GM18511 (cell line): ENCODE measurements around the gene TMEM59.
"Not testable (repeated sequence)": the region's sequence is repeated elsewhere in the genome, so short reads cannot be mapped to it uniquely, and the experiment has no call there.

Experiments used
- ATAC-seq: cut with Tn5 transposase; IDR thresholded peaks from one replicate; pipeline ENCODE4 v1.9.1; 2021; ENCODE audit warnings: mild to moderate bottlenecking, moderate library complexity; ENCODE audit not compliant: unreplicated experiment

Gene TMEM59

DNA sequence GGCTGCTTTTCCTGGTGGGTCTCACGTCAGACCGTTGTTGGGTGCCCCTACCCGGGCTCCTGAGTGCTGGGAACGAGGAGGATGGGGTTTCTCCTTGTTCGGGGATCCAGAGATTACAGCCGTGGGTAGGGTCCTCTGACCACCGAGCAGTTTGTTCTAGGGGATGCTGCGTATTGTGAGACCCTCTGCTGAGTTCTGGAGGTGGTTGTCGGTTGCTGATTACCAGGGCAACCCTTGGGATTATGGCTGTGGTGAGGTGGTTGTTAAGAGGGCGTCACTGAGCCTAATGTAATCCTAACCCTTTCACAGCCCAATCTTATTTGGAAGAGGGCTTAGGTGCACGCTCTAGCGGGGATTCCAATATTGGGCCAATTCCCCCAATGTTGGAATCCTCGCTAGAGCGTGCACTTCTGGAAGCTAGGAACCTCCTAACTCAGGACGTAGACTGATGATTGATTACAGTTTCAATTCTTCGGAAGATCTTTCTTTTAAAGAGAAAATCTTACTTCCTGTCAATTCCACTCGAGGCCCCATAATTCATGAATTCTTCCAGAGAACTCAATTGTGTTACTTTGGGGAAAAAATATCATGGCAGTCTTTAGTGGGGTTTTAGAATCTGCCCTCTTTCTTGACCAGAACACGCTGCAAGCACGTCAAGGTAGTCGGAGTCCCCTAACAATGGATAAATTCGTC, 887 bp upstream of the TMEM59 start:
- ATAC-seq = peak; percentile 0

GRCh38 chr1:54052431-54052933, 522 bp downstream of the TMEM59 start:
- peak; percentile 30 for ATAC-seq

- ATAC-seq = no peak
Measured at GRCh38 chr1:54051933-54052430, 1.0 kb downstream of the TMEM59 start.

- ATAC-seq = not testable (repeated sequence)
Measured at GRCh38 chr1:54050435-54050834, 2.6 kb downstream of the TMEM59 start.

DNA sequence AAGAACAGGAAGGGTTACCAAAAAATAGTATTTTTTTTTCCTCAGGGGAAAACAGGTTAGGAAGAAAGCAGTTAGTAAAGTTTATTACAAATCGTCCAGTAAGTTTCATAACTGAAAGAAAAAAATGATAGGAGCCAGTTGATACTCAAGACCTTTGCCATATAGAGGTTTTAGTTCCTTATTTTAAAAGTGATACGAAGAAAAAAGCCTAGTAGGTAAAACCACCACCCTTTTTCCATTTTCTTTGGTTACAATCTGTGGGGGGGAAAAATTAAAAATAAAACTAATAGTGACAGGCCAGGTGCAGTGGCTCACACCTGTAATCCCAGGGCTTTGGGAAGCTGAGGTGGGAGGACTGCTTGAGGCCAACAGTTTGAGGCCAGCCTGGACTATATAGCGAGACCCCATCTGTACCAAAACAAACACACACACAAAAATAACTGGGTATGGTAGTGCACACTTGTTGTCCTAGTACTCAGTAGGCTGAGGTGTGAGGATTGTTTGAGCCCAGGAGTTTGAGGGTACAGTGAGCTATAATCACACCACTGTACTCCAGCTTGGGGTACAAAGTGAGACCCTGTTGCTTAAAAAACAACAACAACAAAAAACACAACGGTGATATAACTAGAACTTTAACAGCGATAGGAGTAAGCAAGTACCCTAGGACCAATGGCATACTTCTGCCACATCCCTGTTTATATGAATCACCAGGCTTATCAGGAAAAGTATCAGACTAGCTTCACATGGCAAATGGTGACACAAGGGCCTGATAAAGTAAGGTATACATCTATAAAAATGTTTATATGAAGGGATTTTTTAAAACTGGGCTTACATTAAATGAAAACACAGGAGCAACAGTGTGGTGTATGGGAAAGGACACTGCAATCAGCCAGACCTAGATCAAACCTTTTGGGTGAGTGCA, 5.4 kb downstream of the TMEM59 start:
- peak; percentile 66 for ATAC-seq

DNA sequence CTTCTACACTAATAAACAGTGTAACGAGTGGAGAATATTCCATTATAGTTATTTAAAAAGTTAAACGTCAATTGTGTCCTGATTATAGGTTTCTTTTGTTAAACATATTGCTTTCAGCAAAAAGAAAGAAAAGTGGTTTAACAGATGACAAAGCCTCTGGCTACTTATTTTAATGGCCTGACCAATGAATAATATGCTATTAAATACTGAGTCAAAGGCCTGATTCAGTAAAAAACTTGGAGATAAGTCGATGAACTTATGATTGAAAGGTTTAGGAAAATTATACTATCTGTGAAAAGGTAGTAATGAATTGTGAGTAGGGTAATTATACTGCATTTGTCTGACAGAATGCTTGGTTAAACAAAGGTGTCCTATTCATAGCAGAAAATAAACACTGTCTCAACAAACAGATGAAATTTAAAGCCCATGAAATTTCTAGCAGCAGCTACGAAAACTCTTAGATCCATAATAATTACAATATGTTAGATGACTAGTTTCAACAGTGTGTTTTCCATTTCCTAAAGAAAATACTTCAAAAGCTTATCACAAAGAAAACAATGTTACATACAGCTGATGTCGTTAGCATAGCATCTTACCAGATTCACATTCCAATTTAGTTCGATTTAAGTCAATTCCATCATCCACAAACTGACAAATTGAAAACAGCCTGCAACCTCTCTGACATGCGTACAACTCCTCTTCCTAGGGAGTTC, 6.2 kb downstream of the TMEM59 start:
- no peak for ATAC-seq

DNA sequence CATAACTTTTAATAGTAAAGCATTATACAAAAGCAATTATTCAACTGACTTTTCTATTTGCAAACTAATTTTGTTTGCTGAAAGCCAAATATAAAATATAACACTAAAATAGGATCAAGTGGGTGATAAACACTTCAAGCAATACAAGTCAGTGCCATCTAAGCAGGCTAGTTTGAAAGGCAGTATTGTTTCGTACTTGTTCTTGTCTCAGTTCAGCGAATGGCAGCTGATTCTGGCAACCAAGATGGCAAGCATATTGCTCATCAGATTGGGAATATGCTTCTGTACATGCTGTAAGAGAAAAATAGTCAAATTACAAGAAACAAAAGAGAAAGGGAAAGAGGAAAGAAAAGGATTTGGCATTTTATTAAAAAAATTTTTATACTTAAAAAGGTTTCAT, 7.5 kb downstream of the TMEM59 start:
- no peak for ATAC-seq

DNA sequence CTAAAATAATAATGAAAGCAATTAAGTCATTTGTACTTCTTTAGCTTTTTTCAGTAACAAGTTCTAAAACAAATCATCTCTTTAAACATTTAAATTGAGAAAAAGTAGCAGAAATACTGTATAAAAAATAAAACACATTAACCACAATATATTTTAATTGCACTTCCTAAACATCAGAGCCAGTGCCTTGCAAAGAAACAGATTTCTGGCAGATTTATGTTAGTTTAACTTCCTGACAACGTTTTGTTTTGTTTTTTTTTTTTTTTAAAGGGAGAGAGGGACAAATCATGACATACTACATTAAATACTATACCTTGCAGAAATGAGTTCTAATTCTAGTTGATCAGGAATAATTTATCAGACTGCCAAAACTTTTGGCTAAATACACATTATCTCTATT, 11.2 kb downstream of the TMEM59 start:
- ATAC-seq = no peak

DNA sequence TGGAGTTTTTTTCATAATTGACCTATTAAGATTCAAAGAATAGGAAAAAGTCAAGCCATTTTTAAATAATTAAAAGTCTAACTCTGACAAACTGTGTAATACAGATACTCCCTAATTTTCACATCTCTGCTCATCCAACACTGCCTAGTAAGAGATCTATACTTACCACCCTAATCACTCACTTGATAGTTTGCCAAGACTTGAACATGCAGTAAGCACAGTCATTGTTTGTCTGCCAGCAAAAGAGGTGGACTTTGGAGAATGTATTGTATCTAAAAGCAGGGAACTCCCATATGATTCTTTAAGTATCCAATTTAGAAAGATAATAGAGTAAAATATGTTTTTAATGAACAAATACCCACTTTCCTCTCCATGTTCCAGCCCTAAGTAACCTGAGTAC, 15.5 kb downstream of the TMEM59 start:
- no peak for ATAC-seq

GRCh38 chr1:54028306-54029251, 24.4 kb downstream of the TMEM59 start:
- ATAC-seq = no peak

DNA sequence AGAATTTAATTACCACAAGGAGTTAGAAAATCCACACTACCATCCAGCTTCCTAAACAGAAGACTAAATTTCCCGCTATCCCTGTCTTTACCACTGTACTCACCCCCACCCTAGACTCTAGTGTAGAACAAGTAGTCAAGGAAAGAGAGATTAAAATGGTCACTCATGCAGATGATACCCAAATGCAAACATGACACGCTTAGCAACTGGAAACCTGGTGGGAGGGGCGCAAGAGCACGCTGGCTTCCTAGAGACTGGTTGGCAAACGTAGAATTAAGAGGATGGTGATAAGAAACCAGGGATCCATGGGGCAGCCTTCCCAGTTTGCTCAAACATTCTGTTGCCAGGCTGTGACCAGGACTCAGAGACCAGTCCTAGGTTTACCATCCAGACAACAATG, 25.2 kb downstream of the TMEM59 start:
- ATAC-seq = no peak

- ATAC-seq = not testable (repeated sequence)
Measured at GRCh38 chr1:54024811-54025210, 28.2 kb downstream of the TMEM59 start.

DNA sequence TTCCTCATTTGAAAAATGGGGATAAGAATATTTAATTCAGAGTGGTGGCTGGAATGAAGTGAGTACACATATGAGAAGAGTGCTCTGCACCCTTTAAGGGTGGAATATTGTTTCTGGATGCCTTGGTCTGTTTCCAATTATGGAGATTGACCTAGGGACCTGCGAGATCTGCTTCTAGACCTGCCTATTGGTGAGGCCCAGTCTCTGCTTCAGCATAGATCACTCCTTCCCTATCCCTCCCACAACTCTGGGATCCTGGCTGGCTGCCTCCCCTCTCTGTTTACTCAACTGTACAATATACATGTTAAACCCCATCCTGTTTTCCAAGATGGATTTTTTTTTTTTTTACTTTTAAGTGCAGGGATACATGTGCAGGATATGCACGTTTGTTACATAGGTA, 28.6 kb downstream of the TMEM59 start:
- no peak for ATAC-seq

GRCh38 chr1:54019562-54020176, 33.3 kb downstream of the TMEM59 start:
- ATAC-seq = not testable (repeated sequence)

DNA sequence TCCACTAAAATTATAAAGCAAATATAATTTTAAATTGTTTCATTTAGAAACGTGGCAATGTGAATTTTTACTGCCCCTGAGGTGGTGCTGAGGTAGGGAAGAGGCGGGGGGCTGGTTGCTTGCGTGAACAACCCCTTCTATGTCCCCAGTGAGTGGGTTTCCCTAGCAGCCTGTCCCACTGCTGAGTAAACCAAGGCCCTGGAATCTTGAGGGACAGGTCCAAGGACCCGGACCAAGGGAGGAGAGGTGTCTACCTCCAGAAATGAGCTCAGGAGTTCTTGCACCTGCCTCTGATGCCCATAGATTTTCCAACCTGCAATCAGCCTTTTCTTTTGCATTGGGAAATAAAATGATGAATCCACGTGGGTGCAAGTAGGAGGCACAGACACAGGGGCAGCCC, 34.4 kb downstream of the TMEM59 start:
- ATAC-seq = no peak

DNA sequence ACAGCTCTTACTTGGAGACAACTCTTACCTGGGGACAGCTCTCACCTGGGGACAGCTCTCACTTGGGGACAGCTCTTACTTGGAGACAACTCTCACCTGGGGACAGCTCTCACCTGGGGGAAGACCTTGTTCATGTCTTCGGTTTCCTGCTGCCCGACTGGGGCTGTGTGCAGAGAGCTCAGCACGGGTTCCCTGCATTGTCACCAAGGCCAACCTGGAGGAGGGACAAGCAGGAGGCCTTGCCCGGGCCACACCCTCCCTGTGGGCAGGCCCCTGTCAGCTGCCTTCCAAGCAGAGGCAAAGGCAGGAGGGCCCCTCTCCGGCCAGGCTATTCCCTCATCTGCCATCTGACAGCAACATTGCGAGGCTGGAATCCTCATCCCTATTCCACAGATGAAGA, 35.0 kb downstream of the TMEM59 start, which contains the start of gene LDLRAD1:
Gene LDLRAD1 (minus strand): TSS at position 208 of the 400 bp plus-strand sequence. CDS start 74 bp downstream, at position 134.
- no peak for ATAC-seq

DNA sequence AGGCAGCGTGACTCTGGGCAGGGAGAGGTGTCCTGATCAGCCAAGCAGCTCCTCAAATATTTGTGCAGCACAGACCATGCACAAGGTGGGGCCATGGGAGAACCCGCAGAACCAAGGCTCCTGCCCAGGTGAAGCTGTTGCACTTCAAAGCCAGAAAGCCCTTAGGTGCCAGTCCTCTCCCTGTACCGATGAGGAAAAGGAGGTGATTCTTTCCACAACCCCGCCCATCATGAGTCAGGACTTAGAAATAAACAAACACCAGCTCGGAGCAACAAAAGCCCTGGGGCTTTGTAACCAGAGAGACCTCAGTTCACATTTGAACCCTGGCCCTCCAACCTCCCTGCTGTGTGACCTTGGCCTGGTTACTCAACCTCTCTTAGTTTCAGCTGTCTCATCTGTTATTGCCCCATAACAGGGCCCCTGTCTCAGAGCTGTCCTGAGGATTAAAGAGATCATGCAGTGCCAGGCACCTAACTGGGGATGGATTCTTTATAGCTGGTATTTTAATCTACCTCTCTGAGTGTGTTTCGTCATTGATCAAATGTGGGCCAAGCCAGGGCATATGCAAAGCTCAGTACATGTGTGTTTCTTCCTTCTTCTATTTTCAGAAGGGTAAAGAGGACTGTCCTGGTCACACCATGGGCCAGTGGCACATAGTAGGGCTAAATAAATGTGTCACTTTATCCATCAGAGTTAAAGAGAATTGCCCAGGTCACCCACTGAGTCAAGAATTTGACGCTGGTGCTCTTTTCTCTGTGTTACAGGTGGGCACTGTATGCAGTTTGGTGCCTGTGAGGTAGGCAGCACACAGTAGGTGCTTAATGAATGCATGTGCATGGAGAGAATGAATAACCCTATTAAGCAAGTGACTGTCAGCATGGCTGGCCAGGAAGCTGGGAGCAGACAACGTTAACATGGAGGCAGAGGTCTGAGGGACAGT, 36.4 kb downstream of the TMEM59 start:
- ATAC-seq = no peak

DNA sequence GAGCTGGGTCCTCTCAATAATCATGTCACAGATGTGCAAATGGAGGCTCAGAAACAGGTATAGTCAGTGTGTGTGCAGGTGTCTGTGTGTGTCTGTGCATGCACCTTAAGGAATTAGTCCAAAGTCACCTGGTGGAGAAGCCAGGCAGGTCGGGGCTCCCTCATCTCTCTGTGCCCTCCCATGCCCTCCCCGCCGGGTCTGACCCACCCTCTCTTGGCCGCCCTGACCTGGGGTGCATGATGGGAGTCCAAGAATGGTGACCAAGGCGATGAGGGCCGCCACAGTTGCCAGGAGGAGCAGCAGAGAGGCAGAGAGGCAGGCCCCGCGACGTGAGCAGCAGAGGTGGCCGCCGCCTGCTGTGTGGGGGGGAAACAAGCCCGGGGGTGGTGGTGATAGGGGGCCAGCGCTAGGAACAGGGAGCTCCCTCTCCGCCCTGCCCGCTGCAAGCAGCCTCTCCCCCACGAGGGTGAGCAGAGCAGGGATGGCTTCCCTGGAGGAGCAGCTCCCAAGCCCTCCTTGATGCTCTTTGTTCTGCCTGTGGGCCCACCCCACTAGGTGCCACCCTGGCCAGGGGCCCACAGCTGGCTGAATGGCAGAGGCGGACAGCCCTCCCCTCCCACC, 38.9 kb downstream of the TMEM59 start:
- no peak for ATAC-seq
